Loucy (cell line): ENCODE measurements around the gene FMO4.

Experiments used
- H2AFZ ChIP-seq: fragments of 200-600 bp; sonication (generic); 2 replicates; pipeline ENCODE4 v1.6.0; 2016; ENCODE audit warnings: antibody characterized with exemption, mild to moderate bottlenecking, low read length, moderate library complexity
- H3F3A ChIP-seq: fragments of 200-600 bp; 2 replicates; pipeline ENCODE4 v1.6.0; 2016; ENCODE audit warnings: antibody characterized with exemption, low read depth, mild to moderate bottlenecking
- H3K27me3 ChIP-seq: fragments of 200-600 bp; sonication (generic); 2 replicates; pipeline ENCODE4 v1.6.1; 2014; ENCODE audit warnings: low read length, mild to moderate bottlenecking; ENCODE audit not compliant: insufficient read depth, poor library complexity, severe bottlenecking
- H3K36me3 ChIP-seq: fragments of 200-600 bp; sonication (generic); 2 replicates; pipeline ENCODE4 v1.6.1; 2016; ENCODE audit warnings: low read length; ENCODE audit not compliant: insufficient read depth
- H3K4me1 ChIP-seq: fragments of 200-600 bp; sonication (generic); 2 replicates; pipeline ENCODE4 v1.5.1; 2014; ENCODE audit warnings: low read length, mild to moderate bottlenecking; ENCODE audit not compliant: insufficient read depth, poor library complexity, severe bottlenecking
- H3K4me2 ChIP-seq: fragments of 200-600 bp; sonication (generic); 2 replicates; pipeline ENCODE4 v1.6.0; 2014; ENCODE audit warnings: antibody characterized with exemption, low read length, low read depth, mild to moderate bottlenecking; ENCODE audit not compliant: poor library complexity, severe bottlenecking
- H3K4me3 ChIP-seq: fragments of 200-600 bp; sonication (generic); 2 replicates; pipeline ENCODE4 v1.5.1; 2014; ENCODE audit warnings: low read length, mild to moderate bottlenecking, mixed read lengths; ENCODE audit not compliant: poor library complexity, severe bottlenecking
- H3K79me2 ChIP-seq: fragments of 200-600 bp; sonication (generic); 2 replicates; pipeline ENCODE4 v1.6.1; 2014; ENCODE audit warnings: low read length; ENCODE audit not compliant: insufficient read depth
- H3K9ac ChIP-seq: fragments of 200-600 bp; sonication (generic); 2 replicates; pipeline ENCODE4 v1.6.0; 2014; ENCODE audit warnings: mild to moderate bottlenecking, low read depth, low read length, moderate library complexity; ENCODE audit not compliant: poor library complexity, severe bottlenecking
- H3K9me2 ChIP-seq: fragments of 200-600 bp; sonication (generic); replicated peaks from 2 replicates; pipeline ENCODE4 v1.6.1; 2016; ENCODE audit warnings: low read depth, low read length, mixed read lengths
- H3K9me3 ChIP-seq: fragments of 200-600 bp; sonication (generic); 2 replicates; pipeline ENCODE4 v1.6.1; 2014; ENCODE audit warnings: mild to moderate bottlenecking, antibody characterized with exemption, low read length, low read depth; ENCODE audit not compliant: insufficient read depth
- H4K20me1 ChIP-seq: fragments of 200-600 bp; sonication (generic); 2 replicates; pipeline ENCODE4 v1.6.0; 2014; ENCODE audit warnings: antibody characterized with exemption, low read length, mild to moderate bottlenecking; ENCODE audit not compliant: insufficient read depth, poor library complexity, severe bottlenecking
- EZH2phosphoT487 ChIP-seq: fragments of 200-600 bp; IDR thresholded peaks from 2 replicates; pipeline ENCODE4 v1.6.1; 2018; ENCODE audit warnings: antibody characterized with exemption, mild to moderate bottlenecking, moderate library complexity, borderline replicate concordance
- TF ChIP-seq, protein P1 (sequence below): fragments of 200-600 bp; sonication (generic); conservative IDR thresholded peaks from 2 replicates; pipeline ENCODE4 v1.5.1; 2014; ENCODE audit warnings: mild to moderate bottlenecking, antibody characterized with exemption, low read length

Gene FMO4, protein sequence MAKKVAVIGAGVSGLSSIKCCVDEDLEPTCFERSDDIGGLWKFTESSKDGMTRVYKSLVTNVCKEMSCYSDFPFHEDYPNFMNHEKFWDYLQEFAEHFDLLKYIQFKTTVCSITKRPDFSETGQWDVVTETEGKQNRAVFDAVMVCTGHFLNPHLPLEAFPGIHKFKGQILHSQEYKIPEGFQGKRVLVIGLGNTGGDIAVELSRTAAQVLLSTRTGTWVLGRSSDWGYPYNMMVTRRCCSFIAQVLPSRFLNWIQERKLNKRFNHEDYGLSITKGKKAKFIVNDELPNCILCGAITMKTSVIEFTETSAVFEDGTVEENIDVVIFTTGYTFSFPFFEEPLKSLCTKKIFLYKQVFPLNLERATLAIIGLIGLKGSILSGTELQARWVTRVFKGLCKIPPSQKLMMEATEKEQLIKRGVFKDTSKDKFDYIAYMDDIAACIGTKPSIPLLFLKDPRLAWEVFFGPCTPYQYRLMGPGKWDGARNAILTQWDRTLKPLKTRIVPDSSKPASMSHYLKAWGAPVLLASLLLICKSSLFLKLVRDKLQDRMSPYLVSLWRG

DNA sequence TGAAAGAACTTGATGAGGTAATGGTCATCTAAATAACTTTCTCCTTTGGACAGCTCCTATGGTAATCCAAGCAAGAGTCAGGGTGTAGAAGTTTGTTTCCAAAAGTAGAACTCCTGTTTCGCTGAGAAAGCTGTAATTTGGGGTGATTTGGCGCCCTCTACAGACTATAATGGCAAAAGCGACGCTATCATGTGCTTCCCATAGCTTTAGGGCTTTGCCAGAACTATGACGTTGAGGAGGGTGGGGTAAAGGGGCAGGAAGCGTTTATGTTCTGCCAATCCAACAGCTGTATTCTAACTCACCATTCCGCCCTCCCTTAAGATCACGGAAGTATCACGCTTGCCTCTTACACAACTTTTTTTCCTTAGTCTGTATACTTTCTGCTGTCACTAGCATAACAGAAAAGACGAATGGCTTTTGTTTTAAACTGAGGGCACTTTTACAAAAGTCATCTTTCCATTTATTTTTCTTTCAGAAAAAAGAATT, at the start of gene FMO4:
FMO4 (plus strand) TSS at position 349 of the 486 bp plus-strand sequence. CDS start 5,643 bp downstream, outside the sequence.
- Histone ChIP-seq H3K9ac (peak within 1 kb of the TSS; percentile 72), H3F3A (no peaks in the 10 kb centered on the region), H3K9me2 (no peaks in the 10 kb centered on the region), H3K79me2 (no peaks in the 10 kb centered on the region), H3K4me1 (peaks cover 10% of the 10 kb centered on the region), H3K36me3 (no peaks in the 10 kb centered on the region), H4K20me1 (no peaks in the 10 kb centered on the region), H3K4me3 (peak within 1 kb of the TSS; percentile 75), H3K4me2 (peak within 1 kb of the TSS; percentile 93), H3K9me3 (no peaks in the 10 kb centered on the region), H3K27me3 (no peaks in the 10 kb centered on the region), H2AFZ (peak within 1 kb of the TSS; percentile 92)
- TF ChIP-seq, protein P1, sequence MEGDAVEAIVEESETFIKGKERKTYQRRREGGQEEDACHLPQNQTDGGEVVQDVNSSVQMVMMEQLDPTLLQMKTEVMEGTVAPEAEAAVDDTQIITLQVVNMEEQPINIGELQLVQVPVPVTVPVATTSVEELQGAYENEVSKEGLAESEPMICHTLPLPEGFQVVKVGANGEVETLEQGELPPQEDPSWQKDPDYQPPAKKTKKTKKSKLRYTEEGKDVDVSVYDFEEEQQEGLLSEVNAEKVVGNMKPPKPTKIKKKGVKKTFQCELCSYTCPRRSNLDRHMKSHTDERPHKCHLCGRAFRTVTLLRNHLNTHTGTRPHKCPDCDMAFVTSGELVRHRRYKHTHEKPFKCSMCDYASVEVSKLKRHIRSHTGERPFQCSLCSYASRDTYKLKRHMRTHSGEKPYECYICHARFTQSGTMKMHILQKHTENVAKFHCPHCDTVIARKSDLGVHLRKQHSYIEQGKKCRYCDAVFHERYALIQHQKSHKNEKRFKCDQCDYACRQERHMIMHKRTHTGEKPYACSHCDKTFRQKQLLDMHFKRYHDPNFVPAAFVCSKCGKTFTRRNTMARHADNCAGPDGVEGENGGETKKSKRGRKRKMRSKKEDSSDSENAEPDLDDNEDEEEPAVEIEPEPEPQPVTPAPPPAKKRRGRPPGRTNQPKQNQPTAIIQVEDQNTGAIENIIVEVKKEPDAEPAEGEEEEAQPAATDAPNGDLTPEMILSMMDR: peak; percentile 96
- no peak for TF ChIP-seq EZH2phosphoT487

DNA sequence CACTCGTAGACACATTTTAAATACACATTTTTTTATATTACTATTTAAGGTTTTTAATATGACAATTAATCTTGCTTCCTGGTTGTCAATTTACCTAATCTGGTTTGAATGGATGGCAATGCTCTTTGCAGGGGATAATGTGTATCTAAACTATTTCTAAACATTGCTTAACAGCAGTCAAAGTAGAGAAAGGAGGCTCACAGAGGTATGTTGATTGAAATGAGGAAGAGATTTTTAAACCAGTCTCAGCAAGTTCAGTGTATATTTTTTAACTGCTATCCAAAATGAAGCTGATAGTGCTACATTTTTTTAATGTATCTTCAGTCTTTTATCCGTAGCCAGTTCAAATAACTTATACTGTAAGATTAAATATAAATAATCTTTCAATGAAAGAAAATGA, 48.3 kb upstream of the FMO4 start:
- Histone ChIP-seq H3K9me2 (no peaks in the 10 kb centered on the region), H3K9me3 (no peaks in the 10 kb centered on the region), H2AFZ (no peak overlapping the region), H4K20me1 (no peaks in the 10 kb centered on the region), H3K4me2 (no peak overlapping the region), H3F3A (no peaks in the 10 kb centered on the region), H3K79me2 (no peaks in the 10 kb centered on the region), H3K4me1 (no peaks in the 10 kb centered on the region), H3K27me3 (no peaks in the 10 kb centered on the region), H3K4me3 (no peak overlapping the region), H3K36me3 (no peaks in the 10 kb centered on the region), H3K9ac (no peak overlapping the region)
- TF ChIP-seq EZH2phosphoT487: no peak
- TF ChIP-seq, protein P1: no peak

DNA sequence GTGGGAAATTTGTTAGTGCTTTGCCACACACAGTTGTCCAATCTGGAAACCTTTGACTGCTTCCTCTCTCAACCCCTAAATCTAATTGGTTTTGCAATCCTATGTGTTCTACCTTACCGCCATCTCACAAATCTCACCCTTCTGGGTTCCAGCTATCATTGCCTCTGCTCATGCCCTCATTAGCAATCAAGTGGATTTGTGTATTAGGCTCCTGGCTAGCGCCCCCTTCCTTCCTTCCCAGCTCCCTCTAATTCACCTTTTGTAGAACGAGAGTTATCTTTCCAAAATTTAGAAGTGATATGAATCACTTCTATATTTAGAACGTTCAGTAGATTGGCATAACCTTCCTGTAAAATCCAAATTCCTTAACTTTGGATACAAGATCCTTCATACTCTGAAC, 47.1 kb upstream of the FMO4 start:
- no peak overlapping the region for H3K4me2 ChIP-seq
- H3K9me3 ChIP-seq: no peaks in the 10 kb centered on the region
- H3K4me1 ChIP-seq: no peaks in the 10 kb centered on the region
- no peak overlapping the region for H3K4me3 ChIP-seq
- H4K20me1 ChIP-seq: no peaks in the 10 kb centered on the region
- no peaks in the 10 kb centered on the region for H3K9me2 ChIP-seq
- no peak overlapping the region for H3K9ac ChIP-seq
- no peaks in the 10 kb centered on the region for H3K79me2 ChIP-seq
- no peak for TF ChIP-seq EZH2phosphoT487
- TF ChIP-seq, protein P1: no peak
- H3F3A ChIP-seq: no peaks in the 10 kb centered on the region
- H3K27me3 ChIP-seq: no peaks in the 10 kb centered on the region
- H3K36me3 ChIP-seq: no peaks in the 10 kb centered on the region
- no peak overlapping the region for H2AFZ ChIP-seq
